Measurements from ENCODE around the gene DNAJC30. TPM values are rescaled to one million over a fixed set of nuclear protein-coding genes. Genes with fewer than 3 reads are reported as not detected.

The DNAJC30 gene
- total and polyA plus RNA-seq, 2 donors from 2014 or later: 15.0 to 28.6 TPM

DNA sequence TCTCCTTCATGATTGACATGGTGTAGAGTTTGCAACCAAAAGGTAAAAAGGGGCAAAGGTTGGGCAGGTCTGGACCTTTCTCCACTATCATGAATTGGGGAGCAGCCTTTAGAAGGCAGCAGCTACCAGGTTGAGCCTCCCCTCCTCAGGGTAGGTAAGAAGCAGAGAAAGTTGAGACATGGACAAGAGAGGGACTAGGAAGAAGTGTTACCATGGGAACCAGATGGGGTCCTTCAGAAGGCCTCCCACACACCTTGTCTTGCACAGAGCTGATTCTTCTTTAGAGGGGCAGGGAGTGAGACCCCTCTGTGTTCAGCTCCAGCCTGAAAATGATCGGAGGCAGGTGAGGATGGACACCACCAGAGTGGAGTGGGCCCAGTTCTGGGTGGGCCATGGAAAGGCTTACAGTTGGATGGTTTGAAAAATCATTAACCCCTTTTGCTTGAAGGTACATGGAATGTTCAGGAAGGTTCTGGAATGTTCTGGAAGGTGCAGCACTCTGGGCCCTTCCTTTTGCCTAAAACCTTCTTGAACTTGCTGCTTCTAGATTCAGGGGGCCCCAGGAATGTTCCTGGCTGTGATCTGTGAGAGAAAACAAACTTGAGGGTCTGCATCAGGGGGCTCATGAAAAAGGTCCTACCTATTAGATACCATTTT lies 8.7 kb downstream of the DNAJC30 start:
- Histone ChIP-seq H3K27ac (ENCODE audit: low read depth in 2 of 2, low read length in 2 of 2) (no peak overlapping the region), H3K4me1 (ENCODE audit: control insufficient read depth in 2 of 3, insufficient read depth in 2 of 3, low read depth in 1 of 3, low read length in 3 of 3) (no peaks in the 10 kb centered on the region), H3K9ac (ENCODE audit: low read length in 3 of 3) (no peak overlapping the region), H3K36me3 (ENCODE audit: control insufficient read depth in 2 of 3, insufficient read depth in 3 of 3, low read length in 3 of 3) (peaks cover 0 to 4% (median 2%) of the 10 kb centered on the region in 3 donors), H3K9me3 (ENCODE audit: control insufficient read depth in 2 of 3, insufficient read depth in 1 of 3, low read length in 3 of 3) (no peaks in the 10 kb centered on the region), H3K4me3 (ENCODE audit: low read length in 3 of 3) (no peak overlapping the region), H3K27me3 (ENCODE audit: control insufficient read depth, insufficient read depth, low read length) (no peaks in the 10 kb centered on the region)
- no peak for FAIRE-seq
- intact Hi-C loops (cut with DNase I): no loop called here
- TF ChIP-seq, protein P1, sequence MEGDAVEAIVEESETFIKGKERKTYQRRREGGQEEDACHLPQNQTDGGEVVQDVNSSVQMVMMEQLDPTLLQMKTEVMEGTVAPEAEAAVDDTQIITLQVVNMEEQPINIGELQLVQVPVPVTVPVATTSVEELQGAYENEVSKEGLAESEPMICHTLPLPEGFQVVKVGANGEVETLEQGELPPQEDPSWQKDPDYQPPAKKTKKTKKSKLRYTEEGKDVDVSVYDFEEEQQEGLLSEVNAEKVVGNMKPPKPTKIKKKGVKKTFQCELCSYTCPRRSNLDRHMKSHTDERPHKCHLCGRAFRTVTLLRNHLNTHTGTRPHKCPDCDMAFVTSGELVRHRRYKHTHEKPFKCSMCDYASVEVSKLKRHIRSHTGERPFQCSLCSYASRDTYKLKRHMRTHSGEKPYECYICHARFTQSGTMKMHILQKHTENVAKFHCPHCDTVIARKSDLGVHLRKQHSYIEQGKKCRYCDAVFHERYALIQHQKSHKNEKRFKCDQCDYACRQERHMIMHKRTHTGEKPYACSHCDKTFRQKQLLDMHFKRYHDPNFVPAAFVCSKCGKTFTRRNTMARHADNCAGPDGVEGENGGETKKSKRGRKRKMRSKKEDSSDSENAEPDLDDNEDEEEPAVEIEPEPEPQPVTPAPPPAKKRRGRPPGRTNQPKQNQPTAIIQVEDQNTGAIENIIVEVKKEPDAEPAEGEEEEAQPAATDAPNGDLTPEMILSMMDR (IDR thresholded peaks at IDR 0.05; ENCODE audit: borderline replicate concordance, extremely low read depth, insufficient read depth): no peak
- DNase-seq: no peak

DNA sequence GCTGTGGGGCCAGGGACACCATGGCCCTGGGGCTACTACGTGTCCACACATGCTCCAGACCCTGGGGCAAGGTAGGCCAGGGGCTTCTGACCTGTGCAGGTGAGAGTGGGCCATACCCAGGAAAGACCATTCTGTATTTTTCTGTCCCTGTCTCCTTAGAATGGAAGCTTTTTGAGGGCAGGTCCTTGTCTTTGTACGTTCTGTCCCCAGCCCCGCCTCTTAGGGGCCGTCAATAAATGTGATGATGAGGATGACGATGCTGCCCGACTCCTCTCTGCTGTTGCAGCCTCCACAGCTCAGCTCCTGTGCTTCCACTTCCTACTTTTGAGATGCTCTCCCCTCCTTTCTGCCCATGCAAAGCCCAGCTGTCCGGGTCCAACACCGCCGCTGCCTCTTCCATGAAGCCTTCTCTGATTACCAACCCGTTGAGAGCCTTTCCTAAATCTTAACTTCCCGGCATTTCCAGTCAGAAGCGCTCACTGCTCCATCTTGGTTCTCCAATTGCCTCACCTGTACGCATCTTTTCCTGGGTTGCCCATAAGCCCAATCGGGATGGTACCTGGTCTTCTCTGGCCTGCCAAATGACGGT lies 11.3 kb downstream of the DNAJC30 start:
- TF ChIP-seq, protein P1 (IDR thresholded peaks at IDR 0.05; ENCODE audit: borderline replicate concordance, extremely low read depth, insufficient read depth): no peak
- no peaks in the 10 kb centered on the region for H3K36me3 ChIP-seq (ENCODE audit: control insufficient read depth in 2 of 3, insufficient read depth in 3 of 3, low read length in 3 of 3)
- H3K27me3 ChIP-seq (ENCODE audit: control insufficient read depth, insufficient read depth, low read length): no peaks in the 10 kb centered on the region
- no peak overlapping the region for H3K27ac ChIP-seq (ENCODE audit: low read depth in 2 of 2, low read length in 2 of 2)
- H3K9ac ChIP-seq (ENCODE audit: low read length in 3 of 3): no peak overlapping the region
- H3K4me3 ChIP-seq (ENCODE audit: low read length in 3 of 3): no peak overlapping the region
- no peaks in the 10 kb centered on the region for H3K9me3 ChIP-seq (ENCODE audit: control insufficient read depth in 2 of 3, insufficient read depth in 1 of 3, low read length in 3 of 3)
- intact Hi-C loops (cut with DNase I): no loop called here
- DNase-seq: no peak
- no peak for FAIRE-seq
- peaks cover 0 to 6% (median 0%) of the 10 kb centered on the region in 3 donors for H3K4me1 ChIP-seq (ENCODE audit: control insufficient read depth in 2 of 3, insufficient read depth in 2 of 3, low read depth in 1 of 3, low read length in 3 of 3)

GRCh38 chr7:73671322-73671661 lies 12.0 kb downstream of the DNAJC30 start:
- TF ChIP-seq, protein P1 (IDR thresholded peaks at IDR 0.05; ENCODE audit: borderline replicate concordance, extremely low read depth, insufficient read depth): no peak
- no peaks in the 10 kb centered on the region for H3K9me3 ChIP-seq (ENCODE audit: control insufficient read depth in 2 of 3, insufficient read depth in 1 of 3, low read length in 3 of 3)
- no peak overlapping the region for H3K9ac ChIP-seq (ENCODE audit: low read length in 3 of 3)
- H3K4me1 ChIP-seq (ENCODE audit: control insufficient read depth in 2 of 3, insufficient read depth in 2 of 3, low read depth in 1 of 3, low read length in 3 of 3): peaks cover 0 to 6% (median 0%) of the 10 kb centered on the region in 3 donors
- no peaks in the 10 kb centered on the region for H3K36me3 ChIP-seq (ENCODE audit: control insufficient read depth in 2 of 3, insufficient read depth in 3 of 3, low read length in 3 of 3)
- H3K27me3 ChIP-seq (ENCODE audit: control insufficient read depth, insufficient read depth, low read length): no peaks in the 10 kb centered on the region
- no peak overlapping the region for H3K27ac ChIP-seq (ENCODE audit: low read depth in 2 of 2, low read length in 2 of 2)
- FAIRE-seq (no peak), DNase-seq (no peak)
- intact Hi-C loops (cut with DNase I): no loop called here
- H3K4me3 ChIP-seq (ENCODE audit: low read length in 3 of 3): no peak overlapping the region

Data from kidney (tissue), 14 donors.